Measurements from ENCODE around the gene FAM120C. TPM values are rescaled to one million over a fixed set of nuclear protein-coding genes. Genes with fewer than 3 reads are reported as not detected.

The FAM120C gene
- total and polyA plus RNA-seq, 2 of the 4 experiments (the other 2 are of a cell fraction), result 3.4 to 3.6 TPM

- no peaks in the 10 kb centered on the region for H3K4me1 ChIP-seq (ENCODE audit: control insufficient read depth, insufficient read depth, low read length)
- no peak overlapping the region for H3K4ac ChIP-seq (ENCODE audit: low read depth, low read length)
- no peak overlapping the region for H2AK9ac ChIP-seq (replicated peaks; ENCODE audit: low read depth, low read length, poor library complexity)
- no peak overlapping the region for H3K4me2 ChIP-seq (ENCODE audit: low read depth, low read length)
- no peak overlapping the region for H2BK15ac ChIP-seq (ENCODE audit: low read depth, low read length)
- H2BK5ac ChIP-seq (ENCODE audit: low read depth, low read length, poor library complexity, severe bottlenecking), result no peak overlapping the region
- CTCF ChIA-PET, result no interaction called here
- H3K56ac ChIP-seq (ENCODE audit: extremely low read depth, insufficient read depth, low read length), result no peak overlapping the region
- no peak overlapping the region for H3K23ac ChIP-seq (ENCODE audit: low read depth, low read length)
- no CpG with 5 or more reads among the region's 2 CpGs for WGBS, 2 experiments (ENCODE audit: extremely low coverage in 2 of 2, insufficient read length in 1 of 2)
- dilution Hi-C loops (cut with HindIII; ENCODE audit: low sequenced_read_pairs, unreplicated experiment), result no loop called here
- H3K27ac ChIP-seq (ENCODE audit: insufficient read depth, low read length), result no peak overlapping the region
- POLR2A ChIA-PET (ENCODE audit: unreplicated experiment), result no interaction called here
- no peak overlapping the region for H2BK20ac ChIP-seq (ENCODE audit: low read depth, low read length)
- TF ChIP-seq RAD21 (IDR thresholded peaks at IDR 0.05; ENCODE audit: low read length) (no peak), MXI1 (IDR thresholded peaks at IDR 0.05; ENCODE audit: borderline replicate concordance, low read depth, low read length) (no peak), CTCF (conservative IDR thresholded peaks at IDR 0.05; ENCODE audit: low read depth, low read length) (no peak), MAFK (IDR thresholded peaks at IDR 0.05; ENCODE audit: low read depth, low read length) (no peak), MAZ (IDR thresholded peaks at IDR 0.05; ENCODE audit: borderline replicate concordance, low read depth, low read length) (no peak), RCOR1 (IDR thresholded peaks at IDR 0.05; ENCODE audit: insufficient replicate concordance, low read length) (no peak)
- H3K4me3 ChIP-seq (ENCODE audit: insufficient read depth, low read depth, low read length), result no peak overlapping the region
- 0 out of 2 replicates have a peak, but pooled peaks cover 1% of the 10 kb centered on the region for H3K36me3 ChIP-seq (ENCODE audit: control insufficient read depth, insufficient read depth, low read length)
- in situ Hi-C loops (cut with MboI; ENCODE audit: low sequenced_read_pairs), result no loop called here
- no peak overlapping the region for H2AFZ ChIP-seq (replicated peaks; ENCODE audit: low read length, poor library complexity)
- H4K91ac ChIP-seq (ENCODE audit: insufficient read depth, low read depth, low read length), result no peak overlapping the region
- no peak overlapping the region for H3K14ac ChIP-seq (replicated peaks; ENCODE audit: low read depth, low read length)
- intact Hi-C loops (cut with micrococcal nuclease), result no loop called here
- no peaks in the 10 kb centered on the region; the same call in 1 of the 2 replicates for H3K9me1 ChIP-seq (ENCODE audit: insufficient read depth, low read length)
- no peaks in the 10 kb centered on the region for H3K27me3 ChIP-seq (ENCODE audit: control insufficient read depth, insufficient read depth, low read length)
- no peak overlapping the region for H2AK5ac ChIP-seq (ENCODE audit: low read depth, low read length)
- H4K20me1 ChIP-seq (ENCODE audit: insufficient read depth, low read length), result no peaks in the 10 kb centered on the region
- no peak overlapping the region for H3K18ac ChIP-seq (ENCODE audit: low read depth, low read length)
- no peak for DNase-seq
- H4K5ac ChIP-seq (ENCODE audit: low read depth, low read length), result no peak overlapping the region
- no peak overlapping the region for H2BK120ac ChIP-seq (ENCODE audit: low read depth, low read length)
- no peak for ATAC-seq (ENCODE audit: low read depth)
- H3K9ac ChIP-seq (ENCODE audit: low read depth, low read length), result no peak overlapping the region
- no peaks in the 10 kb centered on the region for H3K79me1 ChIP-seq (ENCODE audit: low read depth in 1 of 2, low read length in 2 of 2)
- no peak overlapping the region for H4K8ac ChIP-seq (ENCODE audit: low read depth in 2 of 2, low read length in 2 of 2)
- H3K9me3 ChIP-seq (ENCODE audit: control insufficient read depth, insufficient read depth, low read length), result no peaks in the 10 kb centered on the region
- BruUV-seq (replicated peaks), result no TSS peak
These were observed 92.2 kb downstream of the FAM120C start for GRCh38 chrX:54090880-54091279.

All from IMR-90 (cell line).